ENCODE results near the gene SNAPIN. TPM values are rescaled to one million over a fixed set of nuclear protein-coding genes. Genes with fewer than 3 reads are reported as not detected.

SNAPIN gene
- total RNA-seq, 2 donors from 2014 or later, result 23.5 to 25.5 TPM

DNA sequence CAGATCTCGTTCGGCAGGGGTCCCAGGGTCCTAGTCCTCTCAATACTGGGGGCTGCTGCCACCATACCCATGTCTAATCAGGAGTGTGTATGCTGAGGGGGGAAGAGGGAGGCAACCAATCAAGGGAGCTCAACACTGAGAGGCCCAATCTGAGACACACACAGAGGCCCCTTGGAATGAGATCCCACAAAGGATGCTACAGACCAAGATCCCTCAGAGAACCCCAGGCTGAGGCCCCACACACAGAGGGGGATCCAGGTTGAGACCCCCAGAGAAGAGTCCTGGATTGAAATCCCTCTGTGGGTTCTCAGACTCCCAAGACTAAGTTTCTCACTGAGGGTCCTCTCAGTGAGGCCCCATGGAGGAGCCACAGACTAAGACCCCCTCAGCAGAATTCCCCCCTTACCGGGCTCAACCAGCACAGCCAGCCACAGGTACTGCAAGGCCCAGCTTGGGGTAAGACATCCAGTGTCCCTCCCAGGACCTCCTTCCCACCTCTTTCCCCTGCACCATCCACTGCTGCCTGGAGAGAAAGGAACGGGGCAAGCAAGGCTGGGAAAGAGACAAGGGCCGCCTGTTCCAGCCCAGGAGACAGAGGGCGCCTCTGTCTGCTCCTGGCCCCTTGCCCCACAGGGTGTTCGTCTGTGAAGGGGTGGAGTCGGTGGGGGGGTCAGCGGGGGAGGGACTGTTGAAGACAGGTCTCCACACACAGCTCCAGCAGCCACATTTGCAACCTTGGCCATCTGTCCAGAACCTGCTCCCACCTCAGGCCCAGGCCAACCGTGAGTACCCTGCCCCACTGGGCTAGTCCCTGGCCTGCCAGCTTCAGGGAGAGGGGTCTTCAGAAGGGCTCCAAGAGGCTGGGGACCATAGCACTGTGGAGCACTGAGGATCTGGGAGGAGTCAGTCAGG is 30.5 kb upstream of the SNAPIN start, which contains the start of gene S100A1:
Gene S100A1 (plus strand): TSS at position 720 of the 912 bp plus-strand sequence. CDS start 2,088 bp downstream, outside the sequence.
- 74 to 87% methylated on average over 3 to 10 of the region's 10 CpGs for WGBS, 2 experiments (ENCODE audit: insufficient coverage in 1 of 2, insufficient read length in 1 of 2)
- Mint-ChIP-seq H3K4me3 (peak within 1 kb of the TSS; percentile 89), H3K36me3 (ENCODE audit: low read depth) (peaks cover 32% of the 10 kb centered on the region), H3K27ac (peak within 1 kb of the TSS; percentile 96), H3K4me1 (peaks cover 31% of the 10 kb centered on the region), H3K9me3 (no peaks in the 10 kb centered on the region), H3K27me3 (ENCODE audit: insufficient read depth) (no peaks in the 10 kb centered on the region)
- Histone ChIP-seq H3K36me3 (ENCODE audit: control insufficient read depth, insufficient read depth, low read length) (peaks cover 29% of the 10 kb centered on the region), H3K27ac (ENCODE audit: low read depth, low read length) (peak within 1 kb of the TSS; percentile 63), H3K4me3 (ENCODE audit: low read length) (peak within 1 kb of the TSS; percentile 99), H3K27me3 (ENCODE audit: control insufficient read depth, insufficient read depth, low read length, poor library complexity, severe bottlenecking) (no peaks in the 10 kb centered on the region), H3K4me1 (ENCODE audit: control insufficient read depth, insufficient read depth, low read length) (no peaks in the 10 kb centered on the region), H3K9ac (ENCODE audit: extremely low read depth, low read length, poor library complexity, severe bottlenecking) (peak within 1 kb of the TSS; percentile 85), H3K9me3 (ENCODE audit: control insufficient read depth, low read length) (no peaks in the 10 kb centered on the region)
- TF ChIP-seq, protein P1, sequence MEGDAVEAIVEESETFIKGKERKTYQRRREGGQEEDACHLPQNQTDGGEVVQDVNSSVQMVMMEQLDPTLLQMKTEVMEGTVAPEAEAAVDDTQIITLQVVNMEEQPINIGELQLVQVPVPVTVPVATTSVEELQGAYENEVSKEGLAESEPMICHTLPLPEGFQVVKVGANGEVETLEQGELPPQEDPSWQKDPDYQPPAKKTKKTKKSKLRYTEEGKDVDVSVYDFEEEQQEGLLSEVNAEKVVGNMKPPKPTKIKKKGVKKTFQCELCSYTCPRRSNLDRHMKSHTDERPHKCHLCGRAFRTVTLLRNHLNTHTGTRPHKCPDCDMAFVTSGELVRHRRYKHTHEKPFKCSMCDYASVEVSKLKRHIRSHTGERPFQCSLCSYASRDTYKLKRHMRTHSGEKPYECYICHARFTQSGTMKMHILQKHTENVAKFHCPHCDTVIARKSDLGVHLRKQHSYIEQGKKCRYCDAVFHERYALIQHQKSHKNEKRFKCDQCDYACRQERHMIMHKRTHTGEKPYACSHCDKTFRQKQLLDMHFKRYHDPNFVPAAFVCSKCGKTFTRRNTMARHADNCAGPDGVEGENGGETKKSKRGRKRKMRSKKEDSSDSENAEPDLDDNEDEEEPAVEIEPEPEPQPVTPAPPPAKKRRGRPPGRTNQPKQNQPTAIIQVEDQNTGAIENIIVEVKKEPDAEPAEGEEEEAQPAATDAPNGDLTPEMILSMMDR (conservative IDR thresholded peaks at IDR 0.05), result no peak
- peak; percentile 73 for DNase-seq

DNA sequence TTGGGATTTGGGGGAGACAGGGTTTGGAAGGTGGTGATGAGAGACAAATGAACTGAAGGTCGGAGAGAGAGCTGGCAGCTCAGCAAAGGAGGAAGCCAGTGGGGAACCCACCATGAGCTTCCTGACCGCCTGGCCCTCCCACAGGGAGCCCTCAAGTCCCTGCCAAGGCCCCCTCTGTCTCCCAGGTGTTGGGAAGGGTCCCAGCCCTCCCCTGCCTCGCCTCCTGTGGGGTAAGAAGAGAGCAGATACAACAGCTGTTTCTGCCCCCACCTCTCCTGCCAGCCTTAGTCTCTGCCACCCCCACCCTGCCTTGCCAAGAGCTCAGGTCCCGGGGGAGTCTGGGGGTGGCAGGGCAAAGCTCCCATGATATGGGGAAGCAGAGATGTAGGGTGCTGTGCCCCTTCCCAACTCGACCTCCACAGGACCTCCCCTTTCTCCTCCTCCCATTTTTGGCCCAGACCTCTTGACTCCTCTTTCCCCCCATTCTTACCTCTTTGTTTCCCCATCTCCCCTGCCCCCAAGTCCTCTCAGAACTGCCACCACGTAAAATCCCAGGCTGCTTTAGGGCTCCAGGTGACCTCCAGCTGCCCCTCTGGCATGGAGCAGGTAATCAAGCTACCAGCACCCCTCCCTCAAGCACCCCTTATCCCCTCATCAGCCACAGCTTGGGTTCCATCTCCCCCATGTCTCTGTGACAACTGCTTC is 29.7 kb upstream of the SNAPIN start:
- peaks cover 35% of the 10 kb centered on the region for H3K4me1 Mint-ChIP-seq
- H3K27ac Mint-ChIP-seq, result peak overlapping the region; percentile 45

DNA sequence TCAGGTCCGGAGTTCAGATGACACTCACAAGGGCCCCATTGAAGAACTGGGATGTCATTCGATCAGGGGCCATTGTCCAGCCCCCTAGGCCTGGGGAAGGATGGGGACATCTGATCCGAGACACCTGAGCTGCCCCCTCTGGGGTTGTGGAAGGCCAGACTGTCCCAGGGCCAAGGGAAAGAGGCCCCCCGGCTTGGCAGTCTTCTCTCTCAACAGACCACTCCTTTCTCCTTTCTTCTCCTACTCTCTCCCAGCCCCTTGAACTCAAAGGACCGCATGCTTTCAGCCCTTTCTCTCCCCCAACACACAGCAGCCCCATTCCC is 29.2 kb upstream of the SNAPIN start:
- H3K27ac Mint-ChIP-seq, result no peak overlapping the region
- H3K4me3 Mint-ChIP-seq, result no peak overlapping the region
- Histone ChIP-seq H3K4me3 (ENCODE audit: low read length) (no peak overlapping the region), H3K9me3 (ENCODE audit: control insufficient read depth, low read length) (no peaks in the 10 kb centered on the region), H3K9ac (ENCODE audit: extremely low read depth, low read length, poor library complexity, severe bottlenecking) (no peak overlapping the region), H3K36me3 (ENCODE audit: control insufficient read depth, insufficient read depth, low read length) (peaks cover 16% of the 10 kb centered on the region), H3K4me1 (ENCODE audit: control insufficient read depth, insufficient read depth, low read length) (no peaks in the 10 kb centered on the region), H3K27me3 (ENCODE audit: control insufficient read depth, insufficient read depth, low read length, poor library complexity, severe bottlenecking) (no peaks in the 10 kb centered on the region), H3K27ac (ENCODE audit: low read depth, low read length) (no peak overlapping the region)
- 90 to 93% methylated on average over 3 to 5 of the region's 5 CpGs for WGBS, 2 experiments (ENCODE audit: insufficient coverage in 1 of 2, insufficient read length in 1 of 2)
- TF ChIP-seq, protein P1 (conservative IDR thresholded peaks at IDR 0.05), result no peak
- peaks cover 4% of the 10 kb centered on the region for H3K9me3 Mint-ChIP-seq
- H3K4me1 Mint-ChIP-seq, result peaks cover 30% of the 10 kb centered on the region
- H3K27me3 Mint-ChIP-seq (ENCODE audit: insufficient read depth), result no peaks in the 10 kb centered on the region
- H3K36me3 Mint-ChIP-seq (ENCODE audit: low read depth), result peaks cover 21% of the 10 kb centered on the region
- no peak for DNase-seq

More for the DNA sequence above, 29.7 kb upstream of the SNAPIN start:
- TF ChIP-seq, protein P1 (conservative IDR thresholded peaks at IDR 0.05), result no peak
- Histone ChIP-seq H3K9ac (ENCODE audit: extremely low read depth, low read length, poor library complexity, severe bottlenecking) (no peak overlapping the region), H3K27ac (ENCODE audit: low read depth, low read length) (no peak overlapping the region), H3K36me3 (ENCODE audit: control insufficient read depth, insufficient read depth, low read length) (peaks cover 21% of the 10 kb centered on the region), H3K4me1 (ENCODE audit: control insufficient read depth, insufficient read depth, low read length) (no peaks in the 10 kb centered on the region), H3K4me3 (ENCODE audit: low read length) (no peak overlapping the region), H3K9me3 (ENCODE audit: control insufficient read depth, low read length) (no peaks in the 10 kb centered on the region), H3K27me3 (ENCODE audit: control insufficient read depth, insufficient read depth, low read length, poor library complexity, severe bottlenecking) (no peaks in the 10 kb centered on the region)
- H3K4me3 Mint-ChIP-seq, result no peak overlapping the region
- no peak for DNase-seq
- peaks cover 25% of the 10 kb centered on the region for H3K36me3 Mint-ChIP-seq (ENCODE audit: low read depth)
- WGBS, 2 experiments (ENCODE audit: insufficient coverage in 1 of 2, insufficient read length in 1 of 2), result 91 to 100% methylated on average over 2 to 6 of the region's 6 CpGs
- H3K27me3 Mint-ChIP-seq (ENCODE audit: insufficient read depth), result no peaks in the 10 kb centered on the region
- peaks cover 4% of the 10 kb centered on the region for H3K9me3 Mint-ChIP-seq
